OCI-LY1 (cell line): ENCODE measurements around the gene PTPRD.

Experiments used
- H2AFZ ChIP-seq: fragments of 200-600 bp; sonication (generic), shearing (Covaris generic); 2 replicates; pipeline ENCODE4 v1.6.0; 2014; ENCODE audit warnings: antibody characterized with exemption, mild to moderate bottlenecking, low read length
- H3F3A ChIP-seq: fragments of 200-600 bp; sonication (generic), shearing (Covaris generic); 2 replicates; pipeline ENCODE4 v1.6.0; 2014; ENCODE audit warnings: mild to moderate bottlenecking, antibody characterized with exemption, low read length, moderate library complexity; ENCODE audit not compliant: insufficient read depth
- H3K27ac ChIP-seq: fragments of 200-600 bp; sonication (generic); 2 replicates; pipeline ENCODE4 v1.5.1; 2014; ENCODE audit warnings: low read length, mixed run types, mild to moderate bottlenecking, low read depth; ENCODE audit not compliant: poor library complexity, severe bottlenecking
- H3K27me3 ChIP-seq: fragments of 200-600 bp; sonication (generic); 2 replicates; pipeline ENCODE4 v1.6.0; 2014; ENCODE audit warnings: antibody characterized with exemption, mild to moderate bottlenecking, low read length, moderate library complexity; ENCODE audit not compliant: insufficient read depth
- H3K36me3 ChIP-seq: fragments of 200-600 bp; sonication (generic); 2 replicates; pipeline ENCODE4 v1.6.1; 2014; ENCODE audit warnings: mild to moderate bottlenecking, antibody characterized with exemption, low read length, moderate library complexity, mixed read lengths; ENCODE audit not compliant: insufficient read depth
- H3K4me1 ChIP-seq: fragments of 200-600 bp; sonication (generic); 2 replicates; pipeline ENCODE4 v1.5.1; 2014; ENCODE audit warnings: mild to moderate bottlenecking, low read length, moderate library complexity; ENCODE audit not compliant: insufficient read depth, severe bottlenecking
- H3K4me2 ChIP-seq: fragments of 200-600 bp; sonication (generic), shearing (Covaris generic); 2 replicates; pipeline ENCODE4 v1.6.1; 2014; ENCODE audit warnings: low read length
- H3K4me3 ChIP-seq: fragments of 200-600 bp; sonication (generic); 2 replicates; pipeline ENCODE4 v1.5.1; 2014; ENCODE audit warnings: low read length, low read depth, mild to moderate bottlenecking, mixed read lengths; ENCODE audit not compliant: poor library complexity, severe bottlenecking
- H3K79me2 ChIP-seq: fragments of 200-600 bp; shearing (Covaris generic); 2 replicates; pipeline ENCODE4 v1.6.1; 2016; ENCODE audit warnings: mixed run types, low read length, mixed read lengths; ENCODE audit not compliant: insufficient read depth
- H3K9ac ChIP-seq: fragments of 200-600 bp; sonication (generic), shearing (Covaris generic); 2 replicates; pipeline ENCODE4 v1.6.1; 2014; ENCODE audit warnings: mild to moderate bottlenecking, low read length, mixed read lengths
- H3K9me2 ChIP-seq: fragments of 200-600 bp; sonication (generic), shearing (Covaris generic); 2 replicates; pipeline ENCODE4 v1.6.1; 2014; ENCODE audit warnings: low read depth, mild to moderate bottlenecking, low read length, mixed read lengths
- H3K9me3 ChIP-seq: fragments of 200-600 bp; shearing (Covaris generic); 2 replicates; pipeline ENCODE4 v1.6.1; 2014; ENCODE audit warnings: low read length, mixed read lengths
- H4K20me1 ChIP-seq: fragments of 200-600 bp; sonication (generic), shearing (Covaris generic); 2 replicates; pipeline ENCODE4 v1.6.0; 2016; ENCODE audit warnings: mild to moderate bottlenecking, low read length; ENCODE audit not compliant: insufficient read depth
- CTCF ChIP-seq: fragments of 200-600 bp; sonication (generic), shearing (Covaris generic); IDR thresholded peaks from 2 replicates; pipeline ENCODE4 v1.5.1; 2017; ENCODE audit warnings: mild to moderate bottlenecking, antibody characterized with exemption, low read length, moderate library complexity, mixed read lengths
- EZH2 ChIP-seq: fragments of 200-600 bp; sonication (generic), shearing (Covaris generic); IDR thresholded peaks from 2 replicates; pipeline ENCODE4 v1.8.0; 2017; ENCODE audit warnings: borderline replicate concordance, mixed run types, mild to moderate bottlenecking, antibody characterized with exemption, low read length, moderate library complexity, mixed read lengths

The PTPRD gene

DNA sequence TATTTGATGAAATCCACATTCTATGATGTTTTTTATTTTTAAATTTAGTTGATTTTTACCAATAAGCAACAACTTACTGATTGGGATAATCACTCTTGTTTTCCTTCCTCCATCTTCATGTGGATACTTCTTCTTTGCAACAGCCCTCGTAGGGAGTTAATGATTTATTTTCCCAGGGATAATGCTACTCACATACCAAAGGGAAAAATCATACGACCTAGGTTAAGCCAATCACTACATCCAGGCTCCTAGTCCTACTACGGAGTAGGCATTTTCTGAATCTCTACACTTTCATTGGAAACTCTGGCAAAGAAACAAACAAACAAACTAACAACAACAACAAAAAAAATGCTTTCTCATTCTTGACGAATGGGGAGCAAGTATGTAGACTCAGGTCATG lies 663.4 kb downstream of the PTPRD start:
- H3K4me3 ChIP-seq = no peak overlapping the region
- TF ChIP-seq EZH2 (no peak), CTCF (no peak)

DNA sequence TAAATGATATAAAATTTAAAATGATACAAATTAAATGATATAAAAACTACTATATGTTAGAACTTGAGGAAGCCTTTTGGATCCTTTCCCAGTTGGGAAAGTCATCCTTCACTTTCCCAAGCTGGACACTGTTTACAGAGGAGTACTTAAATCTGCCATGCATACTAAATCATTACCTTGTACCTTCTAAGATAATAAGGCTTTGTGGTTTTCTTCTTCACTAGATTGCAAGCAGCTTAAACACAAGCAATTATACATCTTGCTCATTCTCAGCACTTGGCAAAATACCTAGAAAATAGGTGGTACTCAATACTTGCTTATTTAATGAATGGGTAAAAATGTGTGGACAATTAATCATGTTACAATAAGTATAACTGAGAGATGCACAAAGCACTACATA lies 666.8 kb downstream of the PTPRD start:
- no peak overlapping the region for H2AFZ ChIP-seq

More for the DNA sequence above, 663.4 kb downstream of the PTPRD start:
- Histone ChIP-seq H3K79me2 (no peaks in the 10 kb centered on the region), H4K20me1 (no peaks in the 10 kb centered on the region), H3K27me3 (no peaks in the 10 kb centered on the region), H2AFZ (no peak overlapping the region), H3K27ac (no peak overlapping the region), H3K9me3 (no peaks in the 10 kb centered on the region), H3K36me3 (no peaks in the 10 kb centered on the region), H3F3A (no peaks in the 10 kb centered on the region), H3K4me2 (no peak overlapping the region), H3K9me2 (no peaks in the 10 kb centered on the region), H3K4me1 (no peaks in the 10 kb centered on the region), H3K9ac (no peak overlapping the region)

GRCh38 chr9:9942764-9943424 lies 669.9 kb downstream of the PTPRD start:
- no peaks in the 10 kb centered on the region for H3K27me3 ChIP-seq
- no peak for TF ChIP-seq EZH2
- peak; percentile 92 for TF ChIP-seq CTCF
- H3F3A ChIP-seq = no peaks in the 10 kb centered on the region
- H2AFZ ChIP-seq = no peak overlapping the region
- no peaks in the 10 kb centered on the region for H3K79me2 ChIP-seq
- H3K36me3 ChIP-seq = no peaks in the 10 kb centered on the region
- H3K4me1 ChIP-seq = no peaks in the 10 kb centered on the region
- no peak overlapping the region for H3K4me2 ChIP-seq
- H3K9ac ChIP-seq = no peak overlapping the region
- H3K27ac ChIP-seq = no peak overlapping the region
- no peaks in the 10 kb centered on the region for H3K9me2 ChIP-seq
- no peaks in the 10 kb centered on the region for H4K20me1 ChIP-seq
- no peak overlapping the region for H3K4me3 ChIP-seq
- H3K9me3 ChIP-seq = no peaks in the 10 kb centered on the region

More for the DNA sequence above, 666.8 kb downstream of the PTPRD start:
- H3K27me3 ChIP-seq = no peaks in the 10 kb centered on the region
- H3K4me2 ChIP-seq = no peak overlapping the region
- no peaks in the 10 kb centered on the region for H4K20me1 ChIP-seq
- no peak overlapping the region for H3K4me3 ChIP-seq
- no peaks in the 10 kb centered on the region for H3K36me3 ChIP-seq
- no peak overlapping the region for H3K27ac ChIP-seq
- no peak overlapping the region for H3K9ac ChIP-seq
- no peaks in the 10 kb centered on the region for H3K79me2 ChIP-seq
- no peaks in the 10 kb centered on the region for H3K4me1 ChIP-seq
- TF ChIP-seq EZH2 (no peak), CTCF (no peak)
- no peaks in the 10 kb centered on the region for H3F3A ChIP-seq
- no peaks in the 10 kb centered on the region for H3K9me2 ChIP-seq
- no peaks in the 10 kb centered on the region for H3K9me3 ChIP-seq
